GM18858 (cell line): ENCODE measurements around the gene RHEB.
A peak's percentile ranks its signal among the peaks of the same experiment; 100 is the strongest.
"Not testable (repeated sequence)": the region's sequence is repeated elsewhere in the genome, so short reads cannot be mapped to it uniquely, and the experiment has no call there.

Source experiments
- ATAC-seq: cut with Tn5 transposase; IDR thresholded peaks from one replicate; pipeline ENCODE4 v1.9.1; 2021; ENCODE audit not compliant: unreplicated experiment

RHEB gene

DNA sequence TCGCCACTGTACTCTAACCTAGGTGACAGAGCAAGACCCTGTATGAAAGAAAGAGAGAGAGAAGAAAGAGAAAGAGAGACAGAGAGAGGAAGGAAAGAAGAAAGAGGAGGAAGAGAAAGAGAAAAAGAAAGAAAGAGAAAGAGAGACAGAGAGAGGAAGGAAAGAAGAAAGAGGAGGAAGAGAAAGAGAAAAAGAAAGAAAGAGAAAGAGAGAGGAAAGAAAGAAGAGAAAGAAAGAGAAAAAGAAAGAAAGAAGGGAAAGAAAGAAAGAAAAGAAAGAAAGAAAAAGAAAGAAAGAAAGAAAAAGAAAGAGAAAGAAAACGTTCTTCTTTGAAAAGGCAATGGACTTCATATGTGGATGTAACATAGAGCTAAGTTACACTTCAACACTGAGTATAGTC, 16.5 kb upstream of the RHEB start:
- ATAC-seq: not testable (repeated sequence)

DNA sequence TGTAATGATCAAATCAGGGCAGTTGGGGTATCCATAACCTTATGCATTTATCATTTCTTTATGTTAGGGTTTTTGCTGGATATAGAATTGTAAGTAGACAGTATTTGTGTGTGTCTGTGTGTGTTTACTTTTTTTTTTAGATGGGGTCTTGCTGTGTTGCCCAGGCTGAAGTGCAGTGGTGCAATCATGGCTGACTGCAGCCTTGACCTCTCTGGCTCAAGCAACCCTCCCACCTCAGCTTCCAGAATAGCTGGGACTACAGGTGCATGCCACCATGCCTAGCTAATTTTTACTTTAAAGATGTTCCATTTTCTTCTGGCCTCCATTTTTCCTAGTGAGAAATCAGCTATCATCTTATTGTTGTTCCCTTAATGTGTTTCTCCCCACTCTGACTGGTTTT, 10.1 kb upstream of the RHEB start:
- ATAC-seq: no peak

DNA sequence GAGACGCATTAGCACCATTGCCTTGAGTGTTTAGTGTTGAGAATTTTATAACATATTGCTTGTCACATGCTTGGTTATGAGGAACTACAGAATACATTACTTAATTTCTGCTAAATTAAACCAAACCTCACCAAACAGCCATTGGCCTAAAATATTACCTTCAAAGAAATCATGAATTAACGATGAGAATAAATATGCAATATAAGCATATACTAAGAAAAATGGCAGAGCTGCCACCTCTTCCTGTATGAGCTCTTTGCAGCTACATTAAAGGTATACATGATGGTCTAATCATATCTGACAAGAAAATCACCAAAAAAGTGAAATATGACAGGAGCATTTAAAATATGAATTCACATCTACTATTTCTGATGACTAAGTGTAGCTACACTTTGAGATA, 5.2 kb upstream of the RHEB start:
- no peak for ATAC-seq

DNA sequence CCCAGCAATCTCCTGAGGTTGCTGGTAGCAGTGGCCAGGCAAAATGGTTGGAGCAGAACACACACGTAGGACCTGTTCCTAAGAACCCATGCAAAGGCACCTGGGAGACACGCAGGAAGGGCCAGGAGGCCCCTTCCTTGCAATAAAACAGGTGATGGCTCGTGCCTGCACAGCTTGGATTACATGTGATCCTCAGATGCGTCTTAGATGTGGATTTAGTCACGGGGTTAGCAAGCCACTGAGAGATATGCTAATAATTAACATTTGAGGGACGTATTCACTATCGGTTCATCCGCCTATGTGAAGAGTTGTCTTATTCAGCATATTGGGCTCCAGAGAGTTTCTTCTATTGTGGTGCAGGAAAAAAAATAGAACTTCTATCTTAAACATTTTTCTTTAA, 4.6 kb upstream of the RHEB start:
- ATAC-seq: no peak

DNA sequence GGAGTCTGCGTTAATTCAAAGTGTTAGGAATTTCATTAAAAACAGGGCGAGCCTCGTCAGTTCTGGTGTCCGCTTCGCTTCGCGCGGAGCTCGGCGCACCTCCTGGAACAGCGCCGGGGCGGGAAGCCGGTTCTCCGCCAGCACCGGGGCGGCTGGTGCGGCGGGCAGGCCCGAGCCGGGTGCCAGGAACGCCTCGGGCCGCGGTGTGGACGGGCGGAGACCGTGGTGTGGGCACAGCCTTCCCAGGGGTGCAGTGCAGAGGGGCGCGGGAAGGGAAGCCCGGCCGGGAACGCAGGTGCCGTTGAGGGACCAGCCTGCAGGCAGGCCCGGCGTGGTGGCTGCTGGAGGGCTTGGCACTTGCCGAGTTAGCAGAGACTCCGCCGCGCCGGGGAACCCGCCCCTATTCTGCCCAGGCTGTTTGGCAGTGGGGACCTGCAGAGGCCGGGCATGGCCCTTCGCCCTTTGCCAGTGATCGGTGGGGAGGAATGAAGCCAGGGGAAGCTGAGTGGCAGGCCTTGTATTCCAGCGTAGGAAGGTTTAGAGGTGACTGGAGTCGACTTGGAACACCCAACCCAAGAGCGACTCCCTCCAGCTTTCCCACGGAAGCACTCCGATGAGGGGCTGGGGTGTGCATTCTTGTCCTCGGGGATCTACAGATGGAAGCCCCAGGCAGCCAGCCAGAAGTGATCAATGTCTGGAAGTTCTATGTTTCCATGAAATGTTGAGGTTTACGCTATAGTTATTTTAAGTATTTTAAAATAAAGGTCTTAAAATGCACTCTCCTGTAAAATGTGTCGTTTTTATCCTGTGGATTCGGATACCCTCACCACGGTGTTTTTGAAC, 945 bp upstream of the RHEB start:
- no peak for ATAC-seq

DNA sequence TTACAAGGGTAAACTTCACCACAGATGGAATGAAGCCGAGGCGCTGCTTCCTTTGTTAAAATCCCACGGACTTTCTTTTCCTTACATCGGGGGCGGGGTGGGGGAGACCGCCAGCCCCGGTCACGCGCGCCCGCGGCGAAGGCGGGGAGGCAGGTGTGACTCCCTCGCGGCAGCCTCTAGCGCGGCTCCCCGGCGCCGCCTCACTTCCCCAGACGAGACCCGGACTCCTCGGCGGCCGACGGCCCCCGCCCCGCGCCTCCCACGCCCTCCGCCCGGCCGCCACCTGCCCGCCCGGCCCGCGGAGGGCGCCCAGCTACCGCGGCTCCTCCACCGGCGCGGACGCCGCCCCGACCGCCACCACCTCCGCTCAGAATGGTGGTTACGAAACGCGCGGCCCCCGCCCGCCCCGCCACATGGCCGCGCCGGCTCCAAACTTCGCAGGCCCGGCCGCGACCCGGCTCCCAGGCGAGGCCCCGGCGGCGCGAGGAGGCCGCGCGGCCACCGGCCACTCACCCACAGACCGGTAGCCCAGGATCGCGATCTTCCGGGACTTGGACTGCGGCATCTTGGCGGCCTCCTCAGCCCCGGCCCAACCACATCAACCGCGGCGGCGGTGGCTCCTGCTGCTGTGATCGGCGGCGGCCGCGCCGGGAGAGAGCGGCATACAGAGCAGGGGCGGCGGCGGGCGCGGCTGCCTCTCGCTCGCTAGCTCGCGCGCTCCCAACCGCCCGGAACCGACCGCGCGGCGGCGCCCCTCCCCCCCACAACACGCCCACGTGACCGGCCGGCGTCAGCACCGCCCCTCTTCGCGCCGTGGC, 539 bp downstream of the RHEB start:
- ATAC-seq: peak; percentile 26

DNA sequence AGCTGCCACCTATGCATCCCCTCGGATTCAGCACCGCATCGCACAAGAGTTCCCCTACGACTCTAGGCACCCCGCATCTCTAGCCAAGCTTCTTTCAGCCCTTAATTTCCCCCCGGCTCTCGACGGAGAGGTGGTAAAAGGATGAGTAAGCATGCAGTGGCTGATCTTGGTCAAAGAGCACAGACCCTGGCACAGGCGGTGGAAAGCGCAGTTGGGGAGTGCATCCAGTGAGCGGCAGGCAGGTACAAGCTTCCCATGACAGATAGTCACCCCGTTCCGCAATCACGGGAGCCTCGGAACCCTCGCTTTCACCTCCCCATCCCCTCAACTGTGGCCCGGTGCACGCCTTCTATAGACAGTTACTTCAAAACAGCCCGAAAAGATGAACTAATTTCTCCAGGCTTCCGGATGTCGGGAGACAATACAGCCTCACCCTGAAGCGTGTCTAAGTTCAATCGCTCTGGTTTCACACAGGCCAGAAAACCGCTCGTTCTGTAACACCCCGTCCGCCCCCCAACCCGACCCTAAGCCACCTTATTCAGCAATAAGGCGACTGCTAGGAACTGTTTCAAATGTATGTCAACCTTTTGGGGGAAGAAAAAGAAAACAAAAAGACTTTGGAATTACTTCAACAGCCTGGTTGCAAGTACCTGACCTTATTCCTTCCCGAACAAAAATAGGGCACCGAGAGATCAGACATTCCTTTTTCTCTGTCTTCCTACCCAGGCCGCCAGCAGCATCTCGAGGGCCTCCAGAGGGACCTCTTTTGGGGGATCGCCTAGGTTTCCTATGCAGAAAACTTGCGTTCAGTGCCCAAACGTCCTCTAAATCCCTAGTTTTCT, 1.4 kb downstream of the RHEB start:
- no peak for ATAC-seq

DNA sequence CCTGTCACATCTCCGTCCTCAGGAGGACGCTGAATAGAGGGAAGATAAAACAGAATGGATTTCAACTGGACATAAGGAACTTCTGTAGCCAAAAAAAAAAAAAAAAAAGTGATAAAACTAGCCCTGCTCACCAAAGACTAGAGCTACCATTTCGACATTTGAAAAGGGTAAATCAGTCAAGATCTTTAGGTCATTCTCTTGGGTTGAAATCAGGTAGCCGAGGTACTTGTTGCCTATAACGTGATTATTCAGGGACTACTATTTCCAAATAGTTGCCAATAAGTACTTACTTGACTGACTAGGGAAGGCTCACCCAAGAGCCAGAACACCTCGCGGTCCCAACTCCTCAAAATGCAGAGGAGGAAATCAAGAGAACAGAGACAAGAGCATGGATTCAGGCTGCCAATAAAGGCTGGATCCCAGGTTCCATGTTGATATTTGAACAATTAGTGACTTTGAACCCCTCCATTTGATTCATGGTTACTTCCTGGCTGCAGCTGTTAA, 2.0 kb downstream of the RHEB start:
- ATAC-seq: no peak

DNA sequence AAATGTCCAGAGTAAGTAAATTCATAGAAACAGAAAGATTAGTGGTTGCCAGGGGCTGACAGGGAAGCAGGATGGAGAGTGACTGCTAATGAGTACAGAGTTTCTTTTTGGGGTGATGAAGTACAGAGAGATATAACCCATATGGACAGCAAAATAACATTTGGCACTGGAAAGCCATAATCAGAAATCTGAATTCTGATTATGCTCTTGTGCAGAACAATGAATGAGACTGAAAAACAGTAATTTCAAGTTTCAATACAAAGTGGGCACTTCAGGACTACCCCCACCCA, 4.5 kb downstream of the RHEB start:
- no peak for ATAC-seq

DNA sequence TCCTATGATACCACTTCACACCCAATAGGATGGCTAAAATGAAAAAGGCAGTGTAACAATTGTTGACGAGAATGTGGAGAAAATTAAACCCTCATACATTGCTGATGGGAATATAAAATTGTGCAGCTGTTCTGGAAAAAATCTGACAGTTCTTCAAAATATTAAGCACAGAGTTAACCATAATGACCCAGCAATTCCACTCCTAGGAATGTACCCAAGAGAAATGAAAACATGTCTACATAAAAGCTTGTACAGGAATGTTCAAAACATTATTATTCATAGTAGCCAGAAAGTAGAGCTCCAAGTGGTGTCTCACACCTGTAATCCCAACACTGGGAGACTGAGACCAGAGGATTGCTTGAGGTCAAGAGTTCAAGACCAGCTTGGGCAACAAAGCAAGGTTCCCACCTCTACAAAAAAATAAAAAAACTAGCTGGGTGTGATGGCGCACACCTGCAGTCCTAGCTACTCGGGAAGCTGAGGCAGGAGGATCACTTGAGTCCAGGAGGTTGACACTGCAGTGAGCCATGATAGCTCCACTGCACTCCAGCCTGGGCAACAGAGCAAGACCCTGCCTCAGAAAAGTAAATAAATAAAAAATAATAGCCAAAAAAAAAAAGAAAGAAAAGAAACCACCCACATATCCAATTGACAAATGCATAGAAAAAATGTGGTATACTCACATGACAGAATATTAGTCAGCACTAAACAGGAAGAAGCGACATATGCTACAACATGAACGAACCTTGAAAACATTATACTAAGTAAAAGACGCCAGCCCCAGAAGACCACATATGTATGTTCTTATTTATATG, 5.0 kb downstream of the RHEB start:
- ATAC-seq: no peak

DNA sequence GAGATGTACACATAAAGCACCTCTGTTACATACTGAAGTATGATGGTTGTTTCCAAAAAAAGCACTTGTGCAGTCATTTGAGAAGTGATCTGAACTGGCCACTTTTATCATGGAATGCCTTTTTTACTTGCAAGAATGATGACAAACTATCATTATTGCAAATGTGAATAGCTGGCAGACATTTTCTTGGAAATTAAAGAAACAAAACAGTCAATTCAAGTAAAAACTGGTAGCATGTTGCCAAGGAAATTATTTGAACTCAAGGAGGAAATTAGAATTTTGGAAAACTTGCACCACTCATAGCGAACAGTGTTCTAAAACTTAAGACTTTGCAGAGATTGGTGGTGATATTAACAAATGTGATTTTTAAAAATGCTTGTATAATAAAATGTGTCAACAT, 6.6 kb downstream of the RHEB start:
- no peak for ATAC-seq

DNA sequence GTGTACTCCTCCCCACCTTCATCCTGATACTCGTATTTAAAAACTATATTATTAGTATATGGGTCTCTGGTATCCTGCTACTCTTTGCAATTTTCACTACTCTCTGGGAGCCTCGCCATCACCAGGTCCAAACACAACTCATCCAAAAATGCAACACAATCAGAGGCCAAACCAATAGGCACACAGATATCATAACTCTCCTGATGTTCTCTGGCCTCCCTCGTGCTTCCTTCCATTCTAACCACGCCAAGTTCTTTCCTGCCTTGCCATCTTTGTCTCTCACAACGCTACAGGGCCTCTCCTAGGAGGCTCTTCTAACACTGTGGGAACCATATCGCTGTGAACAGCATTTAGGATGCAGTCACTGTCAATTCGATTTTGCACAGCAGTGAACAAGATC, 7.3 kb downstream of the RHEB start:
- ATAC-seq: no peak

DNA sequence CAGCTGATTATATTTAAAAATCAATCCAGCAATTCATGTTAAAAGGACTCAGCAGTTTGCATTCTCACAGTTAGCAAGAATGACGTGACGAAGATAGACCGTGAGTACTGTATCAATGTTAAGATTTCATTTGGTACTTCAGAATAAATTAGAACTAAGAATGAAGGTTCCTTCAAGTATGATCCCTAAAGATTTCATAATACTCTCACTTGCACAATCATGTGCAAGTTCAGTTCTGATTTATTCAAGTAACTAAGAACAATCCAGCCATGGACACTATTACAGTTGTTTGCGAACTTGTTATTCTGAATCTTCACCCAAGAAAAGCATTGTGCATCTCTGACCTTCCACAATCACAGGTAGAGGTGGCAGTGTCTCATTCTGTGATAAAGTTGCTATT, 7.7 kb downstream of the RHEB start:
- no peak for ATAC-seq

DNA sequence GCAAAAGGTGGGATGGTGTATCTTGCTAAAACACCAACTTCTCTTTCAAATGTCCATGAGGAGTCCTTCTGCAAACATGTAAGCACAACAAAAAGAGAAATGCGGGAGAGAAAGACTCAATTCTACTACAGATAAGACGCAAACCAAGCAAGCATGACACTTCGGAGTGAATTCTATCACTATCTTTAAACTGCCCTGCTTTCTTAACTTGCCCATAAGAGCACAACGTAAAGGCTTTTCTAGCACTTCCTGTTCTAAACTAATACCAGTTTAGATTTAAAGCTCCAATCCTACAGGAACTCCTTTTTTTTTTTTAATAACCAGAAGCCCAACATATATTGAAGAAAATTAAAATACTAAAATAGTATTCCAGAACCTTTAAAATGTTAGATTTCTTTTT, 8.4 kb downstream of the RHEB start:
- ATAC-seq: no peak

DNA sequence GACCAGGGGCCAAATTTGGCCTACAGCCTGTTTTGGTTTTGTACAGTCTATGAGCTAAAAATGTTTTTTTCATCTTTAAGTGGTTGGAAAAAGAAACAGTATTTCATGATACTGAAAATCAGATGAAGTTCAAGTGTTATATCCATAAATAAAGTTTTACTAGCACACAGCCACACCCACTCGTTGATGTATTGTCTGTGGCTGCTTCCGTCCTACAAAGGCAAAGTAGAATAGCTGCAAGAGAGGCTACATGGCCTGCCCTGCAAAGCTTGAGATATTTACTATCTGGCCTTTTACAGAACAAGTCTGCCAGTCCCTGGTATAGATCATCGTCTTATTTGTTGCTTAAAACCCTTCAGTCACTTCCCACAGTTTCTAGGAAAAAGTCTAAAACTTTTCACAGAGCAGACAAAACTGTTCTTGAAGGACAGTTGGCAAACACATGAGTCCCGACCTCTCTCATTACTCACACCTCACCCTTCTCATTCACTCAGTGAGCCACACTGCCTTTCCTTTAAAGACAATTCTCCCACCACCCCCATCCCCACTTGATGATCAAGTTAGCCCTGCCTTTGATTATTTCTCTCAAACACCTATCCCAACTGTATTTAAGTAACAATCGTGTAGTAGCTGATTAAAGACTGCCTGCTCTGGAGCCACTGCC, 9.9 kb downstream of the RHEB start:
- ATAC-seq: no peak

DNA sequence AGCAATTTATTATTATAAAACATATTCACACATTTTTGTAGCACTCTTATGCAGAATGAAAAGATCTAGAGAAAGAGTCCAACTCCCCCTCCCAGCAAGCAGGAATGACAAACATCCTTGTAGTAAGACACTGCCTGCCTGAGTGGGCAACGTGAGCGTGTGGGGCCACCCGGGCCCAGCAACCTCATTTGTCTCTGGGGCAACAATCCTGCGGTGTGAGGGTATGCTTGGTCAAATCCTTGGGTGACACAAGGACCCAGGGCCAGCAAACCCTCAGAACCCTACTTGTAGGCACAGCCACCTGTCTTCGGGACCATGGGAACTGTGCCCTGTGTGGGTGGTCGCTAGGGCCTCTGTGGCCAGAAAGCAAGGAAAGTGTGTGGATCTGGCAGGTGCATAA, 10.7 kb downstream of the RHEB start:
- ATAC-seq: no peak

DNA sequence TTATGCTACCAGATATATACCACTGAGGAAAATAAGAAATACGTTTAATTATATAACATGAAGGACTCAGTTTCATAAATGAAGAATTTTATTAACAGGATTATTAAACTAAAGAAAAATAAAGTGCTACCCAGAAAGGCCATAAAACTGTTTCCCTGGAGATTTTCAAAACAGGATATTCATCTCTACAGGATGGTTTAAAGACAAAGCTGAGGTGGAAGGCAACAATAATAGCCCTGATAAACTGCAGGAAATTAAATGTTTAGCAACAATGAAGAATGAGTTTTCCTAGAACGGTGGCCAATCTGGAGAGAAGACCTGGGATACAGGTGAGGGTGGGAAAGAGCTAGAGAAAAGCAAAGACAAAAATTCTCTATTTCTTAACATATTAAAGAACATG, 11.9 kb downstream of the RHEB start:
- no peak for ATAC-seq

DNA sequence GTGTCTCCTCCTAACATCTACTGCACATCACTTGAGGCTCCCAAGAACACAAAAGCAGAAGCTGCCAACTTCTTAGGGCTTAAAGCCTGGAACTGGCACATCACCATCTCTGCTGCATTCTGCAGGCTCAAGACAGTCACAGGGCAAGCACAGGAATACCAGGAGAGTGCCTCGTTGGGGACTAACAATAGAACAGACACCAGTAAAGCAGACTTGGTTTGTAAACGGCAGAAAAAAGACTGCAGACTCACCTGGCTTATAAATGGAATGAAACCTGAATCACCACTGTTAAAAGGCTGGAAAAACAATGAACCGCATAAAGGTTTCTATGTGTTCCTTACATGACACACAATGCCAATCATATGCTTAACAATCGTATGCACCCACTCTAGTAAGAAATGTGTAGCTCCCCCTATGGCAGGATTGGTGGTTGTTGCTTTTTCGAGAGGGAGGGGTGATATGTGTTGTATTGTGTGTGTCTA, 12.8 kb downstream of the RHEB start:
- ATAC-seq: no peak

DNA sequence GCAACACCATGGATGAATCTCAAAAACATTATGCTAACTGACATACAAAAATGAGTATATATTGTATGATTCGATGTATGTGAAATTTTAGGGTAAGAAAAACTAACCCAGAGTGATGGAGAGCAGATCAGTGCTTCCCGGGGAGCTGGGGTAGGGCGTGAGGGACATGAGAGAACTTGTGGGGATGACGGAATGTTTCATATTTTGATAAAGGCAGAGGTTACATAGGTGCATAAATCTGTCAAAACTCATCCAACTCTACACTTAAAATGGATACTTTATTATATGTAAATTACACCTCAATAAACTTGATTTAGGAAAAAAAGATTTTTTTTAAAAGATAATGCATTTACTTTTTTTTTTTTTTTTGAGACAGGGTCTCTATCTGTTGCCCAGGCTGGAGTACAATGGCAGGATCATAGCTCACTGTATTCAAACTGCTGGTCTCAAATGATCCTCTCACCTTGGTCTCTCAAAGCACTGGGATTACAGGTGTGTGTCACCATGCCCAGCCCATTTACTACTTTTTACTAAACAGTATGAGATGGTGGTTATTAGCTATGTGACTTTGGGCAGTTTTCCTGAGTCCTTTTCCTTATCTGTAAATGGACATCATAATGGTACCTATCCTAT, 13.7 kb downstream of the RHEB start:
- ATAC-seq: no peak

DNA sequence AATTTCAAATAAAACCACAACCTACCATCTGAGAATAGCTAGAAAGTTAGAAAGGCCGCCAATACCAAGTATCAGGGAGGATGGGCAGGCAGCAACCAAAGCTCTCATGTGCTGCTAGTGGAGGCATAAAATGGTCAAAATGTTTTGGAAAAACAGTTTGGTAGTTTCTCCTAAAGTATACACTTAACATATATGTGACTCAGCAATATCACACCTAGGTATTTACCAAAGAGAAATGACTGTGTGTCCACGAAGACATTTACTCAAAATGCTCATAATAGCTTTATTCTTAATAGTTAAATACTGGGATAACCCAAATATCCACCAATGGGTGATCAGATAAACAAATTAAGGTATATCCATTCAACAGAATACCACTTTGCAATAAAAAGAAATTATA, 14.3 kb downstream of the RHEB start:
- no peak for ATAC-seq
